K562 treated with DMSO at 1 percent for 12 hours (cell line): Measurements from ENCODE around the gene ZC4H2. TPM values are rescaled to one million over a fixed set of nuclear protein-coding genes. Genes with fewer than 3 reads are reported as not detected.

Experiments
- total RNA-seq: library from RNA; unstranded; fragments of 300-600 nt; gene quantifications from 2 replicates; pipeline ENCODE4 v1.2.3, GENCODE V29; 2022; ENCODE audit not compliant: insufficient read depth

Gene ZC4H2, protein sequence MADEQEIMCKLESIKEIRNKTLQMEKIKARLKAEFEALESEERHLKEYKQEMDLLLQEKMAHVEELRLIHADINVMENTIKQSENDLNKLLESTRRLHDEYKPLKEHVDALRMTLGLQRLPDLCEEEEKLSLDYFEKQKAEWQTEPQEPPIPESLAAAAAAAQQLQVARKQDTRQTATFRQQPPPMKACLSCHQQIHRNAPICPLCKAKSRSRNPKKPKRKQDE
- 4.6 and 6.6 TPM in 2 replicates for total RNA-seq

DNA sequence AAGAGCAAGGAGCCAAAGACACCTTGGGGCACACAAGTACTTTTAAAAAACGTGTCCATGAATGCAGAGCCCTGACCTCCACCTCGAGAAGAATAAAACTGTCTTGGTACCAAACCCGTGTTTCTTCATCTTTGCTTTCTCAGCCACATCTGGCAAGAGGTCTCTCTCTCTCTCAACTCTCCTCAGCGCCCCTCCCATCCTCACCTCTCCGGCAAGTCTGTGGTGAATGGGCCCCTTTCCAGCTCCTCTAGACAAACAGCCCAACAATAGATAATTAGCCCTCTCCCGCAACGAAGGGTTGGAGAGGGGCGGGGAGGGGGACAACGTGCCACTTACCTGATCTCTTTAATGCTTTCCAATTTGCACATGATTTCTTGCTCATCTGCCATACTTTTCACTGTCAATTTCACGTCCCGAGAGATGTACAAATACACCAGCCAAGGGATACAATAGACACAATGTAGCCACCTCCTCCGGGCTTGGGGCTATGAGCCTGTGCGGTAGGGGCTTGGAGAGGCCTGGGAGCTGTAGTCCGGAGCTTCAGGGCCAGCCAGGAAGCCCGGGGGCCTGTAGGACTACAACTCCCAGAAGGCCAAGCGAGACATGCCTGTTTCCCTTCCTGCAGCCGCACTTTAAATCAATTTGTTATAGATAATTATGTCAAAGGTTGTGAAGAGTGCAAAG, at the start of gene ZC4H2:
Gene ZC4H2 (minus strand): TSS at position 462 of the 684 bp plus-strand sequence. CDS start 73 bp downstream, at position 389.

Other genes with a start within 250 kb of the ZC4H2 start
- gene ZC3H12B, start 58.4 kb upstream of the ZC4H2 start, total RNA-seq = 0.35 and 0.81 TPM in 2 replicates